ENCODE measurements around the gene UBE2O.
A peak's percentile ranks its signal among the peaks of the same experiment; 100 is the strongest.

Gene UBE2O

GRCh38 chr17:76410328-76410965, 42.5 kb downstream of the UBE2O start:
- Histone ChIP-seq H3K27me3 (ENCODE audit: insufficient read depth, poor library complexity, severe bottlenecking) (no peaks in the 10 kb centered on the region), H3K27ac (replicated peaks) (no peak overlapping the region), H3K4me3 (replicated peaks; ENCODE audit: insufficient read depth, low read length) (no peak overlapping the region)
- TF ChIP-seq CTCF (IDR thresholded peaks at IDR 0.05; ENCODE audit: insufficient read depth, low read length) (no peak), GABPA (IDR thresholded peaks at IDR 0.05; ENCODE audit: low read depth) (no peak), REST (IDR thresholded peaks at IDR 0.05; ENCODE audit: insufficient replicate concordance, low read depth) (no peak), SPI1 (IDR thresholded peaks at IDR 0.05; ENCODE audit: borderline replicate concordance, low read depth) (no peak), POLR2AphosphoS5 (IDR thresholded peaks at IDR 0.05; ENCODE audit: low read depth) (no peak)
- no peak for DNase-seq (ENCODE audit: low read depth in 1 of 2, low spot score in 1 of 2)

- Histone ChIP-seq H3K27me3 (ENCODE audit: insufficient read depth, poor library complexity, severe bottlenecking) (no peaks in the 10 kb centered on the region), H3K27ac (replicated peaks) (no peak overlapping the region), H3K4me3 (replicated peaks; ENCODE audit: insufficient read depth, low read length) (no peak overlapping the region)
- DNase-seq (ENCODE audit: low read depth in 1 of 2, low spot score in 1 of 2): peak in 1 of 2 experiments; percentile 79
- TF ChIP-seq CTCF (IDR thresholded peaks at IDR 0.05; ENCODE audit: insufficient read depth, low read length) (peak; percentile 92), POLR2AphosphoS5 (IDR thresholded peaks at IDR 0.05; ENCODE audit: low read depth) (no peak), SPI1 (IDR thresholded peaks at IDR 0.05; ENCODE audit: borderline replicate concordance, low read depth) (peak; percentile 96), GABPA (IDR thresholded peaks at IDR 0.05; ENCODE audit: low read depth) (no peak)
Observed at GRCh38 chr17:76408037-76408849, 44.7 kb downstream of the UBE2O start.

GRCh38 chr17:76407509-76407908, 45.4 kb downstream of the UBE2O start:
- no peak overlapping the region for H3K27ac ChIP-seq (replicated peaks)
- TF ChIP-seq POLR2AphosphoS5 (IDR thresholded peaks at IDR 0.05; ENCODE audit: low read depth): no peak
- TF ChIP-seq SPI1 (IDR thresholded peaks at IDR 0.05; ENCODE audit: borderline replicate concordance, low read depth): no peak
- no peak for TF ChIP-seq CTCF (IDR thresholded peaks at IDR 0.05; ENCODE audit: insufficient read depth, low read length)
- no peak for TF ChIP-seq GABPA (IDR thresholded peaks at IDR 0.05; ENCODE audit: low read depth)
- TF ChIP-seq REST (IDR thresholded peaks at IDR 0.05; ENCODE audit: insufficient replicate concordance, low read depth): no peak
- H3K4me3 ChIP-seq (replicated peaks; ENCODE audit: insufficient read depth, low read length): no peak overlapping the region
- no peaks in the 10 kb centered on the region for H3K27me3 ChIP-seq (ENCODE audit: insufficient read depth, poor library complexity, severe bottlenecking)
- no peak for DNase-seq (ENCODE audit: low read depth in 1 of 2, low spot score in 1 of 2)

All from HL-60 (cell line).